Duodenal mucosa (tissue), 2 donors: ENCODE data around the gene ELF2.
"Not testable (repeated sequence)": the region's sequence is repeated elsewhere in the genome, so short reads cannot be mapped to it uniquely, and the experiment has no call there.

Source experiments
- H3K27ac ChIP-seq: one replicate; pipeline ENCODE4 v1.7.0; 2013; ENCODE audit warnings: low read depth, low read length
- H3K27me3 ChIP-seq, 2 donors: one replicate each; pipeline ENCODE4 v1.7.0; 2013; ENCODE audit warnings: low read length in 2 of 2, control low read depth in 1 of 2; ENCODE audit not compliant: insufficient read depth in 2 of 2, control insufficient read depth in 1 of 2
- H3K36me3 ChIP-seq, 2 donors: one replicate each; pipeline ENCODE4 v1.7.0; 2013; ENCODE audit warnings: low read length in 2 of 2, control low read depth in 1 of 2; ENCODE audit not compliant: insufficient read depth in 2 of 2, control insufficient read depth in 1 of 2
- H3K4me1 ChIP-seq, 2 donors: one replicate each; pipeline ENCODE4 v1.7.0; 2013; ENCODE audit warnings: low read length in 2 of 2, control low read depth in 1 of 2; ENCODE audit not compliant: insufficient read depth in 2 of 2, control insufficient read depth in 1 of 2
- H3K4me3 ChIP-seq, 2 donors: one replicate each; pipeline ENCODE4 v1.7.0; 2013; ENCODE audit warnings: low read length in 2 of 2, low read depth in 1 of 2
- H3K9ac ChIP-seq, 2 donors: one replicate each; pipeline ENCODE4 v1.7.0; 2013; ENCODE audit warnings: low read length in 2 of 2, low read depth in 1 of 2
- H3K9me3 ChIP-seq, 2 donors: one replicate each; pipeline ENCODE4 v1.7.0; 2013; ENCODE audit warnings: low read length in 2 of 2, control low read depth in 1 of 2; ENCODE audit not compliant: control insufficient read depth in 1 of 2

The ELF2 gene

DNA sequence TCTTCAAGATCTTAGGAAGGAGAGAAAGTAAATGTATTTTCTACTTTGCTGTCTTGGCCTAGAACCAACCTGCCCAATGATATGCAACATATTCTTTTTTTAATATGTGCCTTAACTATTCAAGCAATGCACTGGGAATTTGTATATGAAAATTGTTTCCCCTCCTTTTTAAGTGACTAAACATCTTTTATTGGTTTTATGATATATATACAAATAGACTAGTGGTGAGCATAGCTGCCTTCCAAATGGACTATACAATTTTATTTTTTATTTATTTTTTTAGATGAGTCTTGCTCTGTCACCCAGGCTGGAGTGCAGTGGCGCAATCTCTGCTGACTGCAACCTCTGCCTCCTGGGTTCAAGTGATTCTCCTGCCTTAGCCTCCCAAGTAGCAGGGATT lies 151.2 kb downstream of the ELF2 start:
- no peak overlapping the region for H3K4me3 ChIP-seq
- peaks cover 0 to 7% of the 10 kb centered on the region in 2 donors for H3K36me3 ChIP-seq
- peaks cover 2 to 5% of the 10 kb centered on the region in 2 donors for H3K4me1 ChIP-seq
- H3K27ac ChIP-seq: no peak overlapping the region
- H3K9ac ChIP-seq: no peak overlapping the region
- no peaks in the 10 kb centered on the region for H3K9me3 ChIP-seq
- H3K27me3 ChIP-seq: no peaks in the 10 kb centered on the region

DNA sequence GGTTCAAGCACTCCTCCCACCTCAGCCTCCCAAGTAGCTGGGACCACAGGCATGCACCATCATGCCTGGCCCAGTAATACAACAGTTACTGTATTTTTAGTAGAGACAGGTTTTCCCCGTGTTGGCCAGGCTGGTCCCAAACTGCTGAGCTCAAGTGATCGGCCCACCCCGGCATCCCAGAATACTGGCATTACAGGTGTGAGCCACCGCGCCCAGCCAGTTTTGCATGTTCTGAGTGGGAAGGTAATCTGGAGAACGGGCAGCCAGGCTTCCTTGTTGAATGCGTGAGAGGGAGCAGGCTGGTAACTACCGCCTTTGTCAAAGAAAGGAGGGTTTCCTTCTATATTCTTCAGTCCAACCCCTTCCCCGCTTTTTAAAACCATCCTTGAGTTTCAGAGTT lies 152.3 kb downstream of the ELF2 start:
- Histone ChIP-seq H3K9me3 (no peaks in the 10 kb centered on the region), H3K27me3 (no peaks in the 10 kb centered on the region), H3K27ac (no peak overlapping the region)

DNA sequence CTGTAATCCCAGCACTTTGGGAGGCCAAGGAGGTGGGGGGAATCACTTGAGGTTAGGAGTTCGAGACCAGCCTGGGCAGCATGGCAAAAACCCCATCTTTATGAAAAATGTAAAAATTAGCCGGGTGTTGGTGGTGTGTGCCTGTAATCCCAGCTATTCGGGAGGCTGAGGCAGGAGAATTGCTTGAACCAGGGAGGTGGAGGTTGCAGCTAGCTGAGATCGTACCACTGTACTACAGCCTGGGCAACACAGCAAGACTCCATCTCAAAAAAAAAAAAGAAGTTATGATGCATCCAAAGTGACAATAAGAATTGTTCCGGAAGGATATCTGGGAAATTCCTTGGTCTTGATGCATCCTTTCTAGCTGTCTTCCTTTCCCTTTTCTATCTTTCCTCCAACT lies 154.2 kb downstream of the ELF2 start:
- H3K4me1 ChIP-seq: peaks cover 0 to 2% of the 10 kb centered on the region in 2 donors
- H3K9ac ChIP-seq: no peak overlapping the region
- H3K27ac ChIP-seq: no peak overlapping the region
- H3K36me3 ChIP-seq: peaks cover 0 to under 1% of the 10 kb centered on the region in 2 donors
- no peaks in the 10 kb centered on the region for H3K27me3 ChIP-seq
- H3K9me3 ChIP-seq: no peaks in the 10 kb centered on the region
- H3K4me3 ChIP-seq: no peak overlapping the region

More for the DNA sequence above, 152.3 kb downstream of the ELF2 start:
- peaks cover 0 to 7% of the 10 kb centered on the region in 2 donors for H3K36me3 ChIP-seq
- H3K4me3 ChIP-seq: no peak overlapping the region
- H3K4me1 ChIP-seq: no peaks in the 10 kb centered on the region
- no peak overlapping the region for H3K9ac ChIP-seq

DNA sequence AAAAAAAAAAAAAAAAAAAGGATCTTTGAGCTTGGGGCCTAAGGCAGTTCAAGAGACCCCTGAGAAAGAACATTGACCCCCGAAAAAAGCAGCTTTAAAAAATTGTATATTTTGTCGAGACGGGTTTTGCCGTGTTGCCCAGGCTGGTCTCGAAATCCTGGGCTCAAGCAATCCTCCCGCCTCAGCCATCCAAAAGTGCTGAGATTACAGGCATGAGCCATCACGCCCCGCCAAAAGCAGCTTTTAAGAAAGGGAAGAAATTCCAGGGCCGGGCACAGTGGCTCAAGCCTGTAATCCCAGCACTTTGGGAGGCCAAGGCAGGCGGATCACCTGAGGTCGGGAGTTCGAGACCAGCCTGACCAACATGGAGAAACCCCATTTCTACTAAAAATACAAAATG lies 155.9 kb downstream of the ELF2 start:
- H3K4me3 ChIP-seq, H3K9ac ChIP-seq, H3K27ac ChIP-seq, H3K9me3 ChIP-seq, H3K27me3 ChIP-seq, H3K36me3 ChIP-seq, H3K4me1 ChIP-seq: not testable (repeated sequence)

DNA sequence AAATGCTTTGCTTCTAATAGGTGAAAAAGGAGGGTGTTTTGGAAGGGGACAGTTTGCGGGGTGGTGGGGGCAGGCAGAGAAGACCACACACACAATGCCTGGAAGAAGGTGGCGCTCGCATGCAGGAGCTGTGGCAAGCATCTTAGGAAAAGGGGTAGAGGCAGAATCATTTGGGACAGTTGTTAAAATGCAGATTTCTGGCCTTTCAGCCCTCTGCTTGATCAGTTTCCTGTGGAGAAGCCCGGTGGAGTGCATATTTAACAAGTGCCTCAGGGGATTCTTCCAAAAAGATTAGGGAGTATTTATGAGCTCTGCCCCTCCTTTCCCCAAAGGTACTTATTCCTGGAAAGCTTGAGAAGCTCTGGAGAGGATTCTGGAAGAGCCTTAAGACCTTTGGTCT lies 156.6 kb downstream of the ELF2 start:
- Histone ChIP-seq H3K27ac (no peak overlapping the region), H3K36me3 (no peaks in the 10 kb centered on the region), H3K9ac (no peak overlapping the region), H3K4me1 (peaks cover 3 to 4% of the 10 kb centered on the region in 2 donors), H3K9me3 (no peaks in the 10 kb centered on the region), H3K4me3 (no peak overlapping the region), H3K27me3 (no peaks in the 10 kb centered on the region)

DNA sequence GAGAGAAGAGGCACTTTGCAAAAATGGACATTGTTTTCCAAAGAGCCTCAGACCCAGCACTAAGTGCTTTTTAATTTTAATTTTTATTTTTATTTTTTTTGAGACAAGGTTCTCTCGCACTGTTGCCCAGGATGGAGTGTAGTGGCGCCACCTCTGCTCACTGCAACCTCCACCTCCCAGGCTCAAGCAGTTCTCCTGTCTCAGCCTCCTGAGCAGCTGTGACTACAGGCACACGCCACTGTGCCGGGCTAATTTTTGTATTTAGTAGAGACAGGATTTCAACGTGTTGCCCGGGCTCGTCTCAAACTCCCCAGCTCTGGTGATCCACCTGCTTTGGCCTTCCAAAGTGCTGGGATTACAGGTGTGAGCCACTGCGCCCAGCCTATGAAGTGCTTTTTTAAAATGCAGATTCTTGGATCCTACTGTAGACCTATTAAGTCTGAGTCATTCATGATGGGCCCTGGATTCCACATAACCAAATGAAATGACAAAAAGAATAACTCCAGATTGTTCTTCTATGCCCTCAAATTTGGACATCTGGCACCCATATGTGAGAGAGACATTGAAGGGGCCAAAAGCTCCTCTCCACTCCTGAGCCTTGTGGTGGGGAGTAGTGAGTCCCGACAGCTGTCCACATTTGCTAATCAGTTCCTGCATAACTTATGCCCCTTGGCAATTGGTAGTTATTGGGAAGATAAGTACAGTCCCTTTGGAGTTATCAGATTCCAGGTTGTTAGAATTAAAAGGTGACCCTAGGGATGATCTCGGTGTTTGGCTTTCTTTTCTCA lies 157.9 kb downstream of the ELF2 start:
- no peaks in the 10 kb centered on the region for H3K36me3 ChIP-seq
- peaks cover 13 to 14% of the 10 kb centered on the region in 2 donors for H3K4me1 ChIP-seq
- no peak overlapping the region for H3K27ac ChIP-seq
- no peaks in the 10 kb centered on the region for H3K9me3 ChIP-seq
- no peak overlapping the region for H3K9ac ChIP-seq
- no peaks in the 10 kb centered on the region for H3K27me3 ChIP-seq
- H3K4me3 ChIP-seq: no peak overlapping the region

DNA sequence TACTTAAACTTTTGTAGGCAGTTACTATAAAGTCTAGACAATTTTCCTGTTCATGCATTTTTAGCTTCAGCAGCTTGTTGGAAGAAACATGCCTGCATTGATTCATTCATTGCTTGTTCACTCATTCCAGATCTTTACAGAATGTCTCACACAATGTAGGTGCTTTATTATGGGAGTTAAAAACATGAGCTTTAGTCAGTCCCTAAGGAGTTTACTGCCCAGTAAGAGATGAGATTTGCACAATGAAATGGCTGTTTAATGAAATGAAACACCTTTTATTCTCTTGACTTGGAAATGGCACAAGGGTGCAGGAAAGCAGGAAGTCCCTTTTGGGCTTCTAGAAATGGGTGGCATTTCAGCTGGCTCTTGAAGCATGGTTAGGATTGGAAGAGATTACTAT lies 158.5 kb downstream of the ELF2 start:
- Histone ChIP-seq H3K9ac (no peak overlapping the region), H3K36me3 (no peaks in the 10 kb centered on the region), H3K4me3 (no peak overlapping the region), H3K27me3 (no peaks in the 10 kb centered on the region), H3K9me3 (no peaks in the 10 kb centered on the region), H3K27ac (no peak overlapping the region), H3K4me1 (peaks cover 18 to 19% of the 10 kb centered on the region in 2 donors)

DNA sequence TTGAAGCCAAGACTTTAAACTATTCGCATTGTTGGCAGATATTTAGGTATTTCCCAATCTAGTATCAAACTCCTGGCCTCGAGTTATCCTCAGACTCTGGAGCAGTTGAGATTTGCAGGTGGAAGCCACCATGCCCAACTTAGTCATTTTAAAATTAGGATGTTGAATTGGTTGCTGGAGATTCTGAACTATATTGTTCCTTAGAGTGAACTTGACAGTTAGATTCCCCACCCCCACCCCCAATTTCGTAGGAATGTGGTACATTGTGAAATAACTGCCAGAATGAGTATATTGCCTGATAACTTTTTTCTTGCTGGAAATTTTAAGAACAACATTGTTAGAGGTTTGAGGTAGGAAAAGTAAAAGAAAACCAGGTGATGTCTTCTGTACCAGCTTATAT lies 159.2 kb downstream of the ELF2 start:
- H3K9ac ChIP-seq: no peak overlapping the region
- H3K27ac ChIP-seq: no peak overlapping the region

DNA sequence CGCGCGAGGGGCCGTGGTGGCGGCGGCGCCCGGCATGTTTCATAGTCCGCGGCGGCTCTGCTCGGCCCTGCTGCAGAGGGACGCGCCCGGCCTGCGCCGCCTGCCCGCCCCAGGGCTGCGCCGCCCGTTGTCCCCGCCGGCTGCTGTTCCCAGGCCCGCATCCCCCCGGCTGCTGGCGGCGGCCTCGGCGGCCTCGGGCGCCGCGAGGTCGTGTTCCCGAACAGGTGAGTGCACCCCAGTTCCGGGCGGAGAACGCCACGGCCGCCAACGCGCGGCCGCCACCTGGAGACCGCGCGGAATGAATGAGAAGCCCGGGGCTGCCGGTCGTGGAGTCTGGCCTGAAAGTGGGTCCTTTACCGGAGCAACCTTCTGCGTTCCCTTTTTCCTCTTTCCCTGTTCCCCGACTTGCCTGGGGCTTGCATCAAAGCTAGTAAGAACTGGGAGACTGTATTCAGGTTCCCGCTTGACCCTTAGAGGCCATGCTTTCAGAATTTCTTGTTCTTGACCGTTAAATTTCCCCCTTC lies 161.0 kb downstream of the ELF2 start:
- Histone ChIP-seq H3K9ac (peak overlapping the region; percentile 50 to 67), H3K27ac (peak overlapping the region; percentile 83), H3K36me3 (no peaks in the 10 kb centered on the region), H3K4me1 (peaks cover 19 to 24% of the 10 kb centered on the region in 2 donors), H3K9me3 (no peaks in the 10 kb centered on the region), H3K27me3 (no peaks in the 10 kb centered on the region), H3K4me3 (peak overlapping the region; percentile 75 to 91)

More for the DNA sequence above, 159.2 kb downstream of the ELF2 start:
- no peaks in the 10 kb centered on the region for H3K36me3 ChIP-seq
- H3K4me1 ChIP-seq: peaks cover 19% of the 10 kb centered on the region in 2 donors
- H3K9me3 ChIP-seq: no peaks in the 10 kb centered on the region
- H3K4me3 ChIP-seq: no peak overlapping the region
- no peaks in the 10 kb centered on the region for H3K27me3 ChIP-seq

DNA sequence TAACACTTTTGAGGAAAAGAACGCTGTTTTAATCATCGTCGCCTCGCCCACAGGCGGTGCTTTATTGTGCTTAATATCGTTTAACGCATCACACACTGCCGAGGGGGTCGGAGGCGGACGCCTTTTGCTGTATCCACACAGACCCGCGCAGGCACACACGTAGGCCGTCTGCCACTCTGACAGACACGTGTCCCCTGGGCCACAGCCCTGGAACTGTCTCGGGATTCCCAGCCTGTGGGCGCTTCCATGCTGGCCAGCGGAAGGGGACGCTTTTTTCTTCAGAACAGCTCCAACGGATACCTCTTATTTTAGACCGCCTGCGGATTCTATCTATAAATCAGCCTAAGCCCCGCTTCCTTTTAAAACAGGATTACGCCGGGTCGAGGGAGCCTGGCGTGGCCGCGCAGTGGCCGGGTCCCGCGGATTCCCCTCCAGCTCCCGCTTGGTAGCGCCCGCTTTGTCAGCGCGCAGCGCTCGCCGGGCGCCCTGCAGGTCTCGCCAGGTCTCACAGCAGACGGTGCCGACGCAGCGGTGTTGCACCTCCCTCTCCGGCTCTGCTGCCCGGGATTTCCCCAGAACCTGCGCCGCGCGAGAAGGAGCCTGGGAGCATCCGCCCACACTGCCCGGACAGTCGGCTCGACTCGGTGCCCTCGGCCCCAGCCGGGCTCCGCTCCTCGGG lies 161.6 kb downstream of the ELF2 start, which contains the start of gene NOCT:
Gene NOCT, plus strand, starts transcription at position 513 of the 679 bp plus-strand sequence. CDS start 201 bp downstream, outside the sequence.
- Histone ChIP-seq H3K27ac (peak within 1 kb of the TSS; percentile 83), H3K4me3 (peak within 1 kb of the TSS; percentile 75 to 91), H3K27me3 (no peaks in the 10 kb centered on the region), H3K36me3 (no peaks in the 10 kb centered on the region), H3K4me1 (peaks cover 19 to 24% of the 10 kb centered on the region in 2 donors), H3K9ac (peak within 1 kb of the TSS; percentile 50 to 67), H3K9me3 (no peaks in the 10 kb centered on the region)
